ENCODE measurements around the gene OR51B2.

GRCh38 chr11:5339771-5340322 is 15.8 kb upstream of the OR51B2 start:
- TF ChIP-seq CTCF (IDR thresholded peaks at IDR 0.05; ENCODE audit: low read length) = no peak
- TF ChIP-seq EZH2 (optimal IDR thresholded peaks at IDR 0.05; ENCODE audit: low read depth, low read length) = no peak
- TF ChIP-seq EZH2phosphoT487 (IDR thresholded peaks at IDR 0.05; ENCODE audit: low read length) = no peak

Measured in MM.1S (cell line).